Ascending aorta (tissue), 2 donors: Measurements from ENCODE around the gene SLC48A1. TPM values are rescaled to one million over a fixed set of nuclear protein-coding genes. Genes with fewer than 3 reads are reported as not detected.
A peak's percentile ranks its signal among the peaks of the same experiment; 100 is the strongest.

Experiments
- DNase-seq, 2 donors: peaks; one replicate each; pipeline ENCODE4 v3.0.0-alpha.2; 2019; ENCODE audit warnings: low spot score in 2 of 2
- H3K27ac ChIP-seq, 2 donors: fragments of 200-600 bp; sonication (generic); one replicate each; pipeline ENCODE4 v1.5.1; 2016 to 2017; ENCODE audit warnings: mild to moderate bottlenecking in 1 of 2
- H3K27me3 ChIP-seq: fragments of 200-600 bp; sonication (generic); one replicate; pipeline ENCODE4 v1.5.1; 2017
- H3K36me3 ChIP-seq, 2 donors: fragments of 200-600 bp; sonication (generic); one replicate each; pipeline ENCODE4 v1.5.1; 2016
- H3K4me1 ChIP-seq, 2 donors: fragments of 200-600 bp; sonication (generic); one replicate each; pipeline ENCODE4 v1.5.1; 2016 to 2017; ENCODE audit warnings: mild to moderate bottlenecking in 1 of 2
- H3K4me3 ChIP-seq, 2 donors: fragments of 200-600 bp; sonication (generic); one replicate each; pipeline ENCODE4 v1.5.1; 2016 to 2017; ENCODE audit warnings: mild to moderate bottlenecking in 1 of 2
- H3K9me3 ChIP-seq, 2 donors: fragments of 200-600 bp; sonication (generic); one replicate each; pipeline ENCODE4 v1.5.1; 2016
- intact Hi-C: fragments of 100-400 bp; cut with DNase I; formaldehyde crosslinking; loops from one replicate; pipeline ENCODE4 v1.15.1; 2023
- total RNA-seq: library from RNA; depleted of rRNA; stranded (reverse); fragments of >200 nt; gene quantifications from one replicate; pipeline ENCODE4 v1.1.0, GENCODE V29; 2016
- TF ChIP-seq, protein P1 (sequence below), 3 experiments: fragments of 200-600 bp in 2 of 3; fragments of 450-650 bp in 1 of 3; sonication (generic) in 2 of 3; IDR thresholded peaks; one replicate each; pipeline ENCODE4 v1.5.1; 2016 to 2019; ENCODE audit warnings: antibody characterized with exemption in 3 of 3, mild to moderate bottlenecking in 1 of 3, moderate library complexity in 1 of 3

SLC48A1 gene
- total RNA-seq, 1 donor from 2014 or later = 144 TPM

DNA sequence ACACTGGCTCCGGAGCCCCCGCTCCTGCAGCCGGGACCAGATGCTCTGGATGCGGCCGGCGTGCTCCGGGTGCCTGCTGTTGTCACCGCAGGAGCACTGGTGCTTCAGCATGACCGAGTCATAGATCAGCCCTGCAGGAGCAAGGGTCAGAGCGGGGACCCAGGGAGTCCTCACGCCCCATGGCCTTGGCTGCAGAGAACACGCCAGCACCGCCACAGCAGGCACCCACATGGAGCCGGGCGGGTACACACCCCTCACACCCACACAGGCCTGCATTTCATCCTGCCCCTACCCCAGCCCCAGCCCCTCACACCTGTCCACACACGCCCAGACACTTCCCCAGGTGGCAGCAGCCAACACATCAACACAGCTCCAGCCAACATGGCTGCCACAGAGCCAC is 18.8 kb downstream of the SLC48A1 start:
- peaks cover 0 to 3% of the 10 kb centered on the region in 2 donors for H3K4me1 ChIP-seq
- TF ChIP-seq, protein P1, sequence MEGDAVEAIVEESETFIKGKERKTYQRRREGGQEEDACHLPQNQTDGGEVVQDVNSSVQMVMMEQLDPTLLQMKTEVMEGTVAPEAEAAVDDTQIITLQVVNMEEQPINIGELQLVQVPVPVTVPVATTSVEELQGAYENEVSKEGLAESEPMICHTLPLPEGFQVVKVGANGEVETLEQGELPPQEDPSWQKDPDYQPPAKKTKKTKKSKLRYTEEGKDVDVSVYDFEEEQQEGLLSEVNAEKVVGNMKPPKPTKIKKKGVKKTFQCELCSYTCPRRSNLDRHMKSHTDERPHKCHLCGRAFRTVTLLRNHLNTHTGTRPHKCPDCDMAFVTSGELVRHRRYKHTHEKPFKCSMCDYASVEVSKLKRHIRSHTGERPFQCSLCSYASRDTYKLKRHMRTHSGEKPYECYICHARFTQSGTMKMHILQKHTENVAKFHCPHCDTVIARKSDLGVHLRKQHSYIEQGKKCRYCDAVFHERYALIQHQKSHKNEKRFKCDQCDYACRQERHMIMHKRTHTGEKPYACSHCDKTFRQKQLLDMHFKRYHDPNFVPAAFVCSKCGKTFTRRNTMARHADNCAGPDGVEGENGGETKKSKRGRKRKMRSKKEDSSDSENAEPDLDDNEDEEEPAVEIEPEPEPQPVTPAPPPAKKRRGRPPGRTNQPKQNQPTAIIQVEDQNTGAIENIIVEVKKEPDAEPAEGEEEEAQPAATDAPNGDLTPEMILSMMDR (IDR thresholded peaks at IDR 0.05) = no peak
- H3K4me3 ChIP-seq = no peak overlapping the region
- H3K9me3 ChIP-seq = no peaks in the 10 kb centered on the region
- intact Hi-C loops = no loop called here
- H3K27ac ChIP-seq = peak overlapping the region; percentile 28 to 69
- peaks cover 98 to 100% of the 10 kb centered on the region in 2 donors for H3K36me3 ChIP-seq
- no peaks in the 10 kb centered on the region for H3K27me3 ChIP-seq
- no peak for DNase-seq

DNA sequence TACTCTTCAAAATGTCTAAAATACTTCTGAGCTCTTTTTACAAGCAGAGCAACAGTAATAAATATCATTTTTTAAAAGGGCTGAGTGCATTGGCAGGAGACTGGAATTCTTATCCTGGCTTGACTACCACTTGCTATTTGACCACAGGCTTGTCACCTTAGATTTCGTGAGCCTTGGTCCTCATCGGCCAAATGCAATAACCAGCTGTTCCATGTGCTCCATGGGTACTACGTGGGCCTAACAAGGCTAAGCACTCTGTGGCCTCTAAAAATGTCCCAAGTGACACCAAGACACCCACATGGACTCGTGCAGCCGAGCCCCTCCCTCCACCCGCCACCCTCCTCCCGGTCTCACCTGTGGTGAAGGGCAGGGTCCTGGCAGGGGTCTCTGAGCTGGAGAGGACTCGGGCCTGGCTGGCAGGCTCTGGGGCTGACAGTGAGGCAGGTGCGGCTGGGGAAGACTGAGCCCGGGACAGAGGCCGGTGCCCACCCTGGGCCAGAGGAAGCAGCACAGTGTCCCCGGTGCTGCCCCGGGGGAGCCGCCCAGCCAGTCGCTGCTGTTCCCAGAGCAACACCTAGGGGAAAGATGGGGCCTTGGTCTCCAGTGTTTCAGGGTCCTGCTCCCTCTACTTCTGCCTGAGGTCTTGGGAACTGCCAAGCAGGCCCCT is 20.1 kb downstream of the SLC48A1 start:
- H3K9me3 ChIP-seq = no peaks in the 10 kb centered on the region
- intact Hi-C loops = no loop called here
- no peak overlapping the region for H3K4me3 ChIP-seq
- peaks cover 98 to 100% of the 10 kb centered on the region in 2 donors for H3K36me3 ChIP-seq
- TF ChIP-seq, protein P1 (IDR thresholded peaks at IDR 0.05) = no peak
- no peak for DNase-seq
- no peaks in the 10 kb centered on the region for H3K27me3 ChIP-seq
- peak overlapping the region; percentile 16 to 69 for H3K27ac ChIP-seq
- H3K4me1 ChIP-seq = peaks cover 1 to 3% of the 10 kb centered on the region in 2 donors

DNA sequence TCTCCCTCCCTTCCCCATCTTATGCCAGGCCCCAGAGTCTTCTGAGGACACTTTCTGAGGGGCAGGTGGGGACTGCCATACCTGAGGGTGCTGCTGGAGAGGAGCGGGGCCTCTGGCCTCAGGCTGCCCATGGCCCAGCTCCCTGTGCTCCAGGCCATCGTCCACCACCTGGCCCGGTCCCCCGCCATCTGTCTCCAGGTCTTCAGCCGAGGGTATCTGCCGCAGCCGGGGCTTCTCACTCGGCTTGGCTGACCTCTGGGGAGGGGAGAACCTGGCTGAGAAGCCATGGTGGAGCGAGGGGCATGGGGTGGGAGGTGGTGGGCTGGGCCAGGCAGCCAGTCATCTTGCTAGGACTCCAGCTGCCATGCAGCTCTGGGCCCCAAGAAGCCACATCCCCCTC is 21.6 kb downstream of the SLC48A1 start:
- Histone ChIP-seq H3K9me3 (no peaks in the 10 kb centered on the region), H3K4me3 (no peak overlapping the region), H3K27ac (peak overlapping the region; percentile 7 to 20), H3K4me1 (peaks cover 10 to 11% of the 10 kb centered on the region in 2 donors), H3K36me3 (peaks cover 91 to 95% of the 10 kb centered on the region in 2 donors), H3K27me3 (no peaks in the 10 kb centered on the region)
- DNase-seq = no peak
- intact Hi-C loops = no loop called here
- TF ChIP-seq, protein P1 (IDR thresholded peaks at IDR 0.05) = no peak

DNA sequence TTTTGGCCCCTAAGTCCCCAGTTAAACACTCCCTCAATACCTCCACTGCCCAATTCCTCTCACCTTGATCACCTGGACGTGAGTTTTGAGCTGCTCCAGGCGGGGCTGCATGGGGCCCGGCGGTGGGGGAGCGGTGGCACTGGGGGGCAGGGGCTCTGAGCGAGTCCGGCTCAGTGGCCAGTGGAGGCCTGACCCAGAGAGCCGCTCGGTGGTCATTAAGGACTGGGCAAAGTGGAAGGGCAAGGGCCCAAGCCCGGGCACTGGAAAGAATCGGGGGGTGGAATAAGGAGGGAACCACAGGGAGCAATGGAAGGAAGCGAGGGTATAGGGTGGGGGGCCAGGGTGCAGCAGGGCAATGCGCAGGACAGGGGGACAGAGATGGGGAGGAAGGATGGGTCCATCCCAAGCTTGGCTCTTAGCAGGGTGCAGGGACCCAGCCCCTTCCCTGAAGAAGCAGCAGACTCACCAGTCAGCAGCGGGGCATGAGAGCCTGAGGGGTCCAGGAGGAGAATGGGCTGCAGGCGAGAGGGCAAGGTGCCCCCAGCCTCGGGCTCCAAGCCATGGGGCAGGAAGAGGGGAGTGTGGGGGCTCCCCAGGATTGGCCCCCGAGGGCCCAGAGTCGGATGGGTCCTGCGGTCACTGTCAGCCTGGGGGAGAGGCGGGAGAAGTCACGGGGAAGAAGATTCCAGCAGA is 22.2 kb downstream of the SLC48A1 start:
- H3K27ac ChIP-seq = peak overlapping the region; percentile 7 to 20
- intact Hi-C loops = no loop called here
- peaks cover 15 to 17% of the 10 kb centered on the region in 2 donors for H3K4me1 ChIP-seq
- H3K36me3 ChIP-seq = peaks cover 85 to 89% of the 10 kb centered on the region in 2 donors
- no peak overlapping the region for H3K4me3 ChIP-seq
- TF ChIP-seq, protein P1 (IDR thresholded peaks at IDR 0.05) = no peak
- no peaks in the 10 kb centered on the region for H3K27me3 ChIP-seq
- no peaks in the 10 kb centered on the region for H3K9me3 ChIP-seq
- DNase-seq = no peak

DNA sequence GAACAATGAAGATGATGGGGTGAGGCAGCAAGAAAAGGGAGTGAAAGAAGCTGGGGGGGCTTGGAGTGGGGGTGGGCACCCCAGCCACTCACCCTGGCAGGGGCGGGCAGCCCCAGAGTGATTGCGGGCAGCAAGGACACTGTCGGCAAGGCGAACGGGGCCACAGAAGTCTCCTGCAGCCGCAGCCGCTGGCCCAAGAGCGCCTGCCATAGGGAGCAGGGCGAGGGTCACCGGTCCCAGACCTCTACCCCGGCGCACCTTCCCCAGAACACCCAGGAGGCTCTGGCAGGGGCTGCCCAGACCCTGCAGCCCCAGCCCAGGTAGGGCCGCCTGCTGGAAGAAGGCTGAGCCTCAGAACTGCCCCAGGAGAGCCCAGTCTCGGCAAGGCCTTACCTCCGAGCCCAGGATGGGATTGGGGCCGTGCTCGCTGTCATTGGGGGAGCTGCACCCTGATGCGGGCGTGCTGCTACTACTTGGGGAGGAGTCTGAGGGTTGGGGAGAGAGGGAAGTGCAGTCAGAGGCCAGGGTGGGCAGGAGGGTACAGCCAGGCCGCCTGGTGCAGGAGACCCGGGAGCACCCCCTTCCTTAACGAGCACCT is 22.9 kb downstream of the SLC48A1 start:
- Histone ChIP-seq H3K27ac (peak overlapping the region in 1 of 2 donors; percentile 20), H3K4me1 (peaks cover 16 to 23% of the 10 kb centered on the region in 2 donors), H3K27me3 (no peaks in the 10 kb centered on the region), H3K4me3 (no peak overlapping the region), H3K9me3 (no peaks in the 10 kb centered on the region), H3K36me3 (peaks cover 79 to 83% of the 10 kb centered on the region in 2 donors)
- no peak for DNase-seq
- TF ChIP-seq, protein P1 (IDR thresholded peaks at IDR 0.05) = no peak
- intact Hi-C loops = no loop called here
